HCT116 (cell line): ENCODE measurements around the gene NXN. TPM values are rescaled to one million over a fixed set of nuclear protein-coding genes. Genes with fewer than 3 reads are reported as not detected.

ENCODE experiments used
- ATAC-seq: fragments of 200-7000 bp; cut with Tn5 transposase; 2 replicates; pipeline ENCODE4 v1.9.1; 2020; ENCODE audit warnings: mild to moderate bottlenecking, moderate library complexity
- BruUV-seq: library from RNA; stranded (reverse); fragments of 400-500 nt; replicated peaks from 2 replicates; lab custom pipeline; 2021; lab: Mats Ljungman, UMichigan
- CTCF ChIA-PET: fragments of 300-600 bp; sonication (Branson Sonifier 250); formaldehyde crosslinking; loops from one replicate; lab custom pipeline; 2021; ENCODE audit warnings: antibody characterized with exemption; lab: Charles Lee
- POLR2A ChIA-PET: fragments of 300-600, 350-600 bp; sonication (Branson Sonifier 250); formaldehyde crosslinking; loops from one replicate; lab custom pipeline; 2021; ENCODE audit warnings: antibody characterized with exemption; lab: Charles Lee
- RAD21 ChIA-PET, 2 experiments: fragments of 300-600 bp; sonication (Branson Sonifier 250); formaldehyde crosslinking; loops; one replicate each; lab custom pipeline; 2023; ENCODE audit warnings: low total read pairs in 2 of 2; ENCODE audit not compliant: uncharacterized antibody in 2 of 2, unreplicated experiment in 2 of 2, low non-redundant PET in 1 of 2; lab: Charles Lee
- DNase-seq: peaks from one replicate; pipeline ENCODE4 v3.0.0-alpha.2; 2010; ENCODE audit warnings: low read depth, low spot score
- H2AFZ ChIP-seq: fragments of 200-600 bp; shearing (Covaris generic), sonication (generic); 2 replicates; pipeline ENCODE4 v1.6.1; 2017; ENCODE audit warnings: low read depth, mixed run types, mixed read lengths, antibody characterized with exemption, low read length; ENCODE audit not compliant: poor library complexity, severe bottlenecking
- H3K27ac ChIP-seq: 2 replicates; pipeline ENCODE4 v1.5.1; 2012; ENCODE audit warnings: low read depth, low read length
- H3K27me3 ChIP-seq: fragments of 200-600 bp; sonication (generic); 2 replicates; pipeline ENCODE4 v1.6.1; 2016; ENCODE audit warnings: mixed run types, low read length, mixed read lengths; ENCODE audit not compliant: insufficient read depth
- H3K36me3 ChIP-seq, 2 experiments: fragments of 200-500 bp in 1 of 2; fragments of 200-600 bp in 1 of 2; sonication (Bioruptor generic) in 1 of 2; sonication (generic) in 1 of 2; 2 replicates each; pipeline versions ENCODE4 v1.5.1 to v1.6.1; 2014 to 2016; ENCODE audit warnings: low read length in 2 of 2, inconsistent platforms in 1 of 2, mixed read lengths in 1 of 2, mixed run types in 1 of 2; ENCODE audit not compliant: insufficient read depth in 2 of 2, control insufficient read depth in 1 of 2
- H3K4me1 ChIP-seq, 2 experiments: fragments of 200-600 bp in 1 of 2; sonication (generic) in 1 of 2; 2 replicates each; pipeline versions ENCODE4 v1.5.1 to v1.6.1; 2012 to 2017; ENCODE audit warnings: low read length in 2 of 2, inconsistent platforms in 1 of 2, mild to moderate bottlenecking in 1 of 2, mixed read lengths in 1 of 2, mixed run types in 1 of 2, moderate library complexity in 1 of 2; ENCODE audit not compliant: insufficient read depth in 2 of 2, control insufficient read depth in 1 of 2
- H3K4me2 ChIP-seq: fragments of 200-600 bp; sonication (generic); 2 replicates; pipeline ENCODE4 v1.6.1; 2017; ENCODE audit warnings: mixed run types, low read length, mixed read lengths
- H3K4me3 ChIP-seq, 2 experiments: fragments of 200-600 bp in 1 of 2; sonication (generic) in 1 of 2; replicated peaks in 1 of 2; 2 replicates each; pipeline ENCODE4 v1.5.1; 2011 to 2016; ENCODE audit warnings: low read length in 2 of 2, control low read depth in 1 of 2, low read depth in 1 of 2, mild to moderate bottlenecking in 1 of 2, mixed read lengths in 1 of 2, mixed run types in 1 of 2
- H3K79me2 ChIP-seq: fragments of 200-600 bp; sonication (generic); 2 replicates; pipeline ENCODE4 v1.6.1; 2017; ENCODE audit warnings: mild to moderate bottlenecking, mixed run types, low read length, moderate library complexity, mixed read lengths; ENCODE audit not compliant: insufficient read depth
- H3K9ac ChIP-seq: fragments of 200-600 bp; sonication (generic); 2 replicates; pipeline ENCODE4 v1.6.1; 2016; ENCODE audit warnings: low read length, mixed read lengths
- H3K9me2 ChIP-seq: fragments of 200-600 bp; sonication (generic), shearing (Covaris generic); 2 replicates; pipeline ENCODE4 v1.6.1; 2017; ENCODE audit warnings: mixed run types, mild to moderate bottlenecking, moderate library complexity; ENCODE audit not compliant: insufficient read depth
- H3K9me3 ChIP-seq, 2 experiments: fragments of 200-500 bp in 1 of 2; fragments of 200-600 bp in 1 of 2; sonication (Bioruptor generic) in 1 of 2; sonication (generic) in 1 of 2; 2 replicates each; pipeline ENCODE4 v1.6.1; 2014 to 2017; ENCODE audit warnings: low read length in 2 of 2, mixed read lengths in 2 of 2, inconsistent platforms in 1 of 2, low read depth in 1 of 2, mild to moderate bottlenecking in 1 of 2, mixed run types in 1 of 2, moderate library complexity in 1 of 2; ENCODE audit not compliant: control insufficient read depth in 1 of 2, insufficient read depth in 1 of 2
- H4K20me1 ChIP-seq: fragments of 200-600 bp; sonication (generic), shearing (Covaris generic); 2 replicates; pipeline ENCODE4 v1.6.1; 2017; ENCODE audit warnings: mixed run types, mild to moderate bottlenecking, moderate library complexity; ENCODE audit not compliant: insufficient read depth
- CBX3 ChIP-seq: IDR thresholded peaks from 2 replicates; pipeline ENCODE4 v1.6.1; 2012; ENCODE audit warnings: low read depth
- CEBPB ChIP-seq: IDR thresholded peaks from 2 replicates; pipeline ENCODE4 v1.6.1; 2012; ENCODE audit warnings: low read depth
- EZH2phosphoT487 ChIP-seq: fragments of 200-600 bp; IDR thresholded peaks from 2 replicates; pipeline ENCODE4 v1.6.1; 2018; ENCODE audit warnings: antibody characterized with exemption, borderline replicate concordance
- FOSL1 ChIP-seq: IDR thresholded peaks from 2 replicates; pipeline ENCODE4 v1.6.1; 2012; ENCODE audit warnings: low read depth
- SIN3A ChIP-seq: IDR thresholded peaks from 2 replicates; pipeline ENCODE4 v1.6.1; 2012; ENCODE audit warnings: low read depth
- SRF ChIP-seq: IDR thresholded peaks from 2 replicates; pipeline ENCODE4 v1.6.1; 2012; ENCODE audit warnings: low read depth
- TCF7L2 ChIP-seq: IDR thresholded peaks from 2 replicates; pipeline ENCODE4 v1.7.0; 2011; ENCODE audit warnings: borderline replicate concordance, inconsistent platforms; ENCODE audit not compliant: insufficient read depth, insufficient read length; ENCODE audit errors: extremely low read depth
- intact Hi-C: fragments of 100-400 bp; cut with micrococcal nuclease; formaldehyde crosslinking; loops from 2 replicates; pipeline ENCODE4 v1.10.0; 2022
- total RNA-seq: library from RNA; stranded (reverse); gene quantifications from one replicate; pipeline ENCODE4 v1.2.1, GENCODE V29; 2021; ENCODE audit not compliant: unreplicated experiment
- TF ChIP-seq, protein P1 (sequence below), 3 experiments: fragments of 200-600 bp in 1 of 3; sonication (generic) in 1 of 3; IDR thresholded peaks in 2 of 3; conservative IDR thresholded peaks in 1 of 3; 2 replicates each; pipeline ENCODE4 v1.5.1; 2012 to 2017; ENCODE audit warnings: low read depth in 2 of 3, low read length in 2 of 3, antibody characterized with exemption in 1 of 3, borderline replicate concordance in 1 of 3, control low read depth in 1 of 3, mild to moderate bottlenecking in 1 of 3, mixed read lengths in 1 of 3, mixed run types in 1 of 3, moderate library complexity in 1 of 3; ENCODE audit not compliant: insufficient read depth in 1 of 3
- TF ChIP-seq, protein P2 (sequence below): IDR thresholded peaks from 2 replicates; pipeline ENCODE4 v1.6.1; 2011; ENCODE audit warnings: mild to moderate bottlenecking, low read length, moderate library complexity; ENCODE audit not compliant: insufficient replicate concordance; ENCODE audit errors: extremely low read depth
- TF ChIP-seq, protein P3 (sequence below): IDR thresholded peaks from 2 replicates; pipeline ENCODE4 v1.6.1; 2012

The NXN gene
- total RNA-seq, 1 experiment from 2014 or later = 83.7 TPM

DNA sequence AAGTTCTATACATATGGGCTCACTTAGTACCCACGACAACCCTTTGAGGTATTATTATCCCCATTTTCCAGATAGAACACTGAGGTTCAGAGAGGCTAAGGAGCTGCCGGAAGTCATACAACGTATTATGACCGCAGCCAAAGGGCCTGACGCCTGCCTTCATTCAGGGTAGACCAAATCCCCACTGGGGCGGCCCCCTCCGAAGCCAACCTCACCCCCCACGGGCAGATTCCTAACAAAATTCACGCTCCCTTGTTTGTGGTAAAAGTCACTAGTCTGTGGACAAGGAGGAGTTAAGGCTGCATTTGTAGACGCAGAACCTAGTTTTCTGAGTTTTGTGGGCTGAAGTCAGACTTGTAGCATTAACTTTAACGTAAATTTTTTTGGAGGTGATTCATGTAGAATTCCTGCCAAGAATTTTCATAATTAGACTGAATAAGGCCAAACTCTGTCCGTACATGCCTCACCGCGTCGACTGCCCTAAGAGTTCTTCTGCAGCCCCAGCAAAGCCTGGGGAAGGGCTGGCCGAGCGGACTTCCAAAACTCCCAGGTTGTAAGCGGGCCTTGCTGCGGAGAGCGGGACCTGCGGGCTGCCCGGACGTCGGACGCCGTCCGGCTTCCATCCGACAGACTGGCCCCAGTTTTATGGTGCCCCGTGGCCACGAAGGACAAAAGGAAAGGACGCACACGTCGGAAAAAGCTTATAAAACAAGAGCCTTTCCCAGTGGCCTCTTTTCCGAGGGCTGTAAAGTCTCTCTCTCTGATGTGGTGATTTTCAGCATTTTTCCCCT is 75.7 kb downstream of the NXN start:
- ATAC-seq = peak; percentile 31; the same call in 1 of the 2 replicates
- peak overlapping the region; percentile 25 for H3K4me2 ChIP-seq
- H2AFZ ChIP-seq = no peak overlapping the region
- no peak for DNase-seq
- no peak for TF ChIP-seq SRF
- ChIA-PET POLR2A (no interaction called here), CTCF (no interaction called here), RAD21 (no interaction called here)
- intact Hi-C loops = no loop called here
- no peaks in the 10 kb centered on the region for H4K20me1 ChIP-seq
- no peak overlapping the region; the same call in 1 of the 2 replicates for H3K9ac ChIP-seq
- H3K27ac ChIP-seq = no peak overlapping the region
- H3K4me3 ChIP-seq = no peak overlapping the region
- H3K27me3 ChIP-seq = no peaks in the 10 kb centered on the region
- no peaks in the 10 kb centered on the region for H3K36me3 ChIP-seq
- no peaks in the 10 kb centered on the region for H3K9me2 ChIP-seq
- no peaks in the 10 kb centered on the region for H3K9me3 ChIP-seq
- no TSS peak for BruUV-seq
- peaks cover 14 to 49% of the 10 kb centered on the region in 2 experiments for H3K4me1 ChIP-seq
- peaks cover 76% of the 10 kb centered on the region for H3K79me2 ChIP-seq

DNA sequence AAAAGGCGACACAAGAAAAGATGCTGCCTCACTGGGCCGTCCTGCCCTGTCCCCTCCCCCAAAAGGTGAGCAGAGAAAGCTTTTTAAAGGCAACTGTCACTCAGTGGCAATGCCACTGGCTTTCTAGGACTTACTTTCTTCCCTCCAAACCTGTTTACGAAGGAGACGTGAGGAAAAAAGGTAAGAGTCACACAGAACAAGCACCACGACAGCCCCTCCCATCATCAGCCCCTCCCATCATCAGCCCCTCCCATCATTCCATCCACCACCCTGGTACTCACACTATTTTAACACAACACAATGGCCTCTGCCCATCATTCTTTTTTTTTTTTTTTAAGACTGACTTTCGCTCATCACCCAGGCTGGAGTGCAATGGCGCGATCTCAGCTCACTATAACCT is 77.1 kb downstream of the NXN start:
- ChIA-PET RAD21 (no interaction called here), CTCF (no interaction called here), POLR2A (no interaction called here)
- no peak for TF ChIP-seq CEBPB
- TF ChIP-seq, protein P1, sequence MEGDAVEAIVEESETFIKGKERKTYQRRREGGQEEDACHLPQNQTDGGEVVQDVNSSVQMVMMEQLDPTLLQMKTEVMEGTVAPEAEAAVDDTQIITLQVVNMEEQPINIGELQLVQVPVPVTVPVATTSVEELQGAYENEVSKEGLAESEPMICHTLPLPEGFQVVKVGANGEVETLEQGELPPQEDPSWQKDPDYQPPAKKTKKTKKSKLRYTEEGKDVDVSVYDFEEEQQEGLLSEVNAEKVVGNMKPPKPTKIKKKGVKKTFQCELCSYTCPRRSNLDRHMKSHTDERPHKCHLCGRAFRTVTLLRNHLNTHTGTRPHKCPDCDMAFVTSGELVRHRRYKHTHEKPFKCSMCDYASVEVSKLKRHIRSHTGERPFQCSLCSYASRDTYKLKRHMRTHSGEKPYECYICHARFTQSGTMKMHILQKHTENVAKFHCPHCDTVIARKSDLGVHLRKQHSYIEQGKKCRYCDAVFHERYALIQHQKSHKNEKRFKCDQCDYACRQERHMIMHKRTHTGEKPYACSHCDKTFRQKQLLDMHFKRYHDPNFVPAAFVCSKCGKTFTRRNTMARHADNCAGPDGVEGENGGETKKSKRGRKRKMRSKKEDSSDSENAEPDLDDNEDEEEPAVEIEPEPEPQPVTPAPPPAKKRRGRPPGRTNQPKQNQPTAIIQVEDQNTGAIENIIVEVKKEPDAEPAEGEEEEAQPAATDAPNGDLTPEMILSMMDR (IDR thresholded peaks at IDR 0.05 in 2 of 3, conservative IDR thresholded peaks at IDR 0.05 in 1 of 3; ENCODE audit: borderline replicate concordance in 1 of 3, insufficient read depth in 1 of 3, low read depth in 2 of 3, low read length in 2 of 3) = no peak
- no peak for TF ChIP-seq FOSL1
- TF ChIP-seq TCF7L2 = no peak
- no peak for TF ChIP-seq EZH2phosphoT487
- no peak for TF ChIP-seq CBX3
- TF ChIP-seq, protein P2, sequence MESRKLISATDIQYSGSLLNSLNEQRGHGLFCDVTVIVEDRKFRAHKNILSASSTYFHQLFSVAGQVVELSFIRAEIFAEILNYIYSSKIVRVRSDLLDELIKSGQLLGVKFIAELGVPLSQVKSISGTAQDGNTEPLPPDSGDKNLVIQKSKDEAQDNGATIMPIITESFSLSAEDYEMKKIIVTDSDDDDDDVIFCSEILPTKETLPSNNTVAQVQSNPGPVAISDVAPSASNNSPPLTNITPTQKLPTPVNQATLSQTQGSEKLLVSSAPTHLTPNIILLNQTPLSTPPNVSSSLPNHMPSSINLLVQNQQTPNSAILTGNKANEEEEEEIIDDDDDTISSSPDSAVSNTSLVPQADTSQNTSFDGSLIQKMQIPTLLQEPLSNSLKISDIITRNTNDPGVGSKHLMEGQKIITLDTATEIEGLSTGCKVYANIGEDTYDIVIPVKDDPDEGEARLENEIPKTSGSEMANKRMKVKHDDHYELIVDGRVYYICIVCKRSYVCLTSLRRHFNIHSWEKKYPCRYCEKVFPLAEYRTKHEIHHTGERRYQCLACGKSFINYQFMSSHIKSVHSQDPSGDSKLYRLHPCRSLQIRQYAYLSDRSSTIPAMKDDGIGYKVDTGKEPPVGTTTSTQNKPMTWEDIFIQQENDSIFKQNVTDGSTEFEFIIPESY = no peak
- no peak for TF ChIP-seq SIN3A
- no peak for TF ChIP-seq SRF
- TF ChIP-seq, protein P3, sequence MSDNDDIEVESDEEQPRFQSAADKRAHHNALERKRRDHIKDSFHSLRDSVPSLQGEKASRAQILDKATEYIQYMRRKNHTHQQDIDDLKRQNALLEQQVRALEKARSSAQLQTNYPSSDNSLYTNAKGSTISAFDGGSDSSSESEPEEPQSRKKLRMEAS = no peak
- no peak overlapping the region for H3K4me2 ChIP-seq
- peaks cover 67% of the 10 kb centered on the region for H3K79me2 ChIP-seq
- no TSS peak for BruUV-seq
- H3K9me3 ChIP-seq = no peaks in the 10 kb centered on the region
- intact Hi-C loops = no loop called here
- H3K9me2 ChIP-seq = no peaks in the 10 kb centered on the region
- no peak overlapping the region for H3K9ac ChIP-seq
- H3K27me3 ChIP-seq = no peaks in the 10 kb centered on the region
- H3K4me3 ChIP-seq = no peak overlapping the region
- no peaks in the 10 kb centered on the region for H4K20me1 ChIP-seq
- DNase-seq (no peak), ATAC-seq (no peak)
- H3K36me3 ChIP-seq = no peaks in the 10 kb centered on the region
- no peak overlapping the region for H3K27ac ChIP-seq
- H3K4me1 ChIP-seq = peaks cover 9 to 37% of the 10 kb centered on the region in 2 experiments; a peak in 3 of 4 replicates
- no peak overlapping the region for H2AFZ ChIP-seq
